Esophagus muscularis mucosa (tissue), 4 donors: ENCODE measurements around the gene MEST.

Experiments used
- EP300 ChIP-seq: sonication (generic); formaldehyde crosslinking; IDR thresholded peaks from one replicate; pipeline ENCODE4 v1.6.1; 2017; ENCODE audit warnings: antibody characterized with exemption
- POLR2A ChIP-seq: fragments of 450-650 bp; IDR thresholded peaks from one replicate; pipeline ENCODE4 v1.6.1; 2017; ENCODE audit warnings: antibody characterized with exemption, moderate library complexity, mild to moderate bottlenecking, low read depth
- TF ChIP-seq, protein P1 (sequence below), 3 experiments: fragments of 200-600 bp in 2 of 3; fragments of 450-650 bp in 1 of 3; sonication (generic) in 2 of 3; IDR thresholded peaks; one replicate each; pipeline ENCODE4 v1.5.1; 2017 to 2019; ENCODE audit warnings: antibody characterized with exemption in 3 of 3, mild to moderate bottlenecking in 2 of 3, moderate library complexity in 1 of 3

DNA sequence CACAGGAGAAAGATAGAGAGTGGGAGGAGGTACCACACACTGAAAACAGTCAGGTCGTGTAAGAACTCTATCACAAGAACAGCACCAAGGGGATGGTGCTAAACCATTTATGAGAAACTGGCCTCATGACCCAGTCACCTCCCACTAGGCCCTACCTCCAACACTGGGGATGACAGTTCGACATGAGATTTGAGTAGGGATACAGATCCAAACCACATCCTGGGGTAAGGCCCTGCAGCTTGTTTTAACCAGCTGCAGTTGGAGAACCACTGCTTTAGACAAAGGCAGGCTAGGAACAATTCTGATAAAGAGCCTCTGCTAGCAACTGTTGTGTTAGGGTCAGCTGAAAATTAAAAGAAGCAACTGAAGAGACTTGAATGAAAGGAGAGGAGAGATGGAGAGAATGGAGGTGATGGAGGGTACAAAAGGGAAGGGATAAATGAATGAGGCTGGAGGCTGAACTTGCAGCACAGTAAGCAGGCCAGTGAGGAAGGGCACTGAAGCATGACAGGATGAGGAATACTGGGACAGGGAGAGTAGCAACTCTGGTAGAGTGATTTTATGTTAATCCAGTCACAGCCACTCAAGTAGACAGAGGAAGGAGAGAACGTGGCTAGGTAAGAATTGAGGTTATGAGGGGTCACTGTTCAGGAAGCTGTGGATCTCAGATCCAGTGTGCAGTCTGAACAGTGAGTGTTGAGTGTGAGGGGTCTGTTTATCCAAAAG, 23.6 kb downstream of the MEST start:
- TF ChIP-seq, protein P1, sequence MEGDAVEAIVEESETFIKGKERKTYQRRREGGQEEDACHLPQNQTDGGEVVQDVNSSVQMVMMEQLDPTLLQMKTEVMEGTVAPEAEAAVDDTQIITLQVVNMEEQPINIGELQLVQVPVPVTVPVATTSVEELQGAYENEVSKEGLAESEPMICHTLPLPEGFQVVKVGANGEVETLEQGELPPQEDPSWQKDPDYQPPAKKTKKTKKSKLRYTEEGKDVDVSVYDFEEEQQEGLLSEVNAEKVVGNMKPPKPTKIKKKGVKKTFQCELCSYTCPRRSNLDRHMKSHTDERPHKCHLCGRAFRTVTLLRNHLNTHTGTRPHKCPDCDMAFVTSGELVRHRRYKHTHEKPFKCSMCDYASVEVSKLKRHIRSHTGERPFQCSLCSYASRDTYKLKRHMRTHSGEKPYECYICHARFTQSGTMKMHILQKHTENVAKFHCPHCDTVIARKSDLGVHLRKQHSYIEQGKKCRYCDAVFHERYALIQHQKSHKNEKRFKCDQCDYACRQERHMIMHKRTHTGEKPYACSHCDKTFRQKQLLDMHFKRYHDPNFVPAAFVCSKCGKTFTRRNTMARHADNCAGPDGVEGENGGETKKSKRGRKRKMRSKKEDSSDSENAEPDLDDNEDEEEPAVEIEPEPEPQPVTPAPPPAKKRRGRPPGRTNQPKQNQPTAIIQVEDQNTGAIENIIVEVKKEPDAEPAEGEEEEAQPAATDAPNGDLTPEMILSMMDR (IDR thresholded peaks at IDR 0.05) = no peak
- TF ChIP-seq EP300 = no peak
- no peak for TF ChIP-seq POLR2A
